NCI-H446 (cell line): Measurements from ENCODE around the gene SLC16A12.
"Not testable (repeated sequence)": the region's sequence is repeated elsewhere in the genome, so short reads cannot be mapped to it uniquely, and the experiment has no call there.

ENCODE experiments used
- DNase-seq, 2 experiments: peaks; one replicate each; lab custom pipeline; 2025; lab: John Stamatoyannopoulos, UW

SLC16A12 gene

DNA sequence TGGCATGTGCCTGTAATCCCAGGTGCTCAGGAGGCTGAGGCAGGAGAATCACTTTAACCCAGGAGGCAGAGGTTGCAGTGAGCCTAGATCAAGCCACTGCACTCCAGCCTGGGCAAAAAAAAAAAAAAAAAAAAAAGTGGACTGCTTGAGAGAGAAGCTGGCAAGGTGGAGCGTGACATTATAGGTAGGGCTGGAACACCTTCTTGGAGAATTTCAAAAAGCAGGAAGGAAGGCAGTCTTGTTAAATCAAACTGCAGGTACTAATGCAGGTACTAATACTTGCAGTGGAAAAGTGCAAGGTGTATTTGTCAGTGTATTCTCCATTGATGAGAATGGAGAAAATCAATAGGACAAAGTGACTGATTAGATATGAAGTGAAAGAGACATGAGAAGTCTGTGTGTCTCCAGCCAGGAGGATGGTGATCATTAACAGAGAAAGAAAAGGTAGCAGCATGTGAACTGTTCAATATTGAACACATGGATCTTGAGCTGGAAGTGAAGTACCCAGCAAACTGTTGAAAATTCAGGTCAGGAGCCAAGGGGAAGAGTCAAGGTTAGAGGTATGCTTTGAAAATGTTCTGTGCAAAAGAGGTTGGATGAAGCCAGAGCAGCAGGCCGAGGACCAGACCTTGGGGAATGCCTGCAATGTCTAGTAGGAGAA lies 12.6 kb upstream of the SLC16A12 start:
- no peak for DNase-seq

DNA sequence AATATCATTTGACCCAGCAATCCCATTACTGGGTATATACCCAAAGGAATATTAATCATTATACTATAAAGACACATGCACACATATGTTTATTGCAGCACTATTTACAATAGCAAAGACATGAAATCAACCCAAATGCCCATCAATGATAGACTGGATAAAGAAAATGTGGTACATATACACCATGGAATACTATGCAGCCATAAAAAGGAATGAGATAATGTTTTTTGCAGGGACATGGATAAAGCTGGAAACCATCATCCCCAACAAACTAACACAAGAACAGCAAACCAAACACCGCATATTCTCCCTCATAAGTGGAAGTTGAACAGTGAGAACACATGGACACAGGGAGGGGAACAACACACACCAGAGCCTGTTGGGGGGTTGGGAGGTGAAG lies 11.3 kb upstream of the SLC16A12 start:
- DNase-seq: not testable (repeated sequence)

DNA sequence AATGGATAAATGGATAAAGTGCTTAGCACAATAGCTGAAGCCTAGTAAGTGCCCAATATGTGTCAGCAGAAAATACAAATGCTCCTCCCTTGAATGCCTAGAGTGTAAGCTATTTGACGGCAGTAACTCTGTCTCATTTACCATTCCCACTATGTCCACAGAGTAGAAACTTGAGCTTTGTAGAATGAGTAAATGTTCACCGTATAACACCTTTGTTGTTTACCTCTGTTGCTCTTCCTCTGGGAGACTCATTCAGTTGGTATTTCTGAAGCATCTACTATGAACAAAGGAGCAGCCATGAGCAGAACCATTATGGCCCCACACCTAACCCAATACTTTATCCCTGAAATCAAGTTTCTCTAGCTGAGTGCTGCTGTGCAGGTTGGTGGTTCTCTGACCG lies 8.4 kb upstream of the SLC16A12 start:
- DNase-seq: no peak

GRCh38 chr10:89540420-89540949 lies 5.1 kb upstream of the SLC16A12 start:
- DNase-seq: no peak

GRCh38 chr10:89537364-89537763 lies 2.0 kb upstream of the SLC16A12 start:
- no peak for DNase-seq

- DNase-seq: no peak
Observed at GRCh38 chr10:89536013-89536354, 590 bp upstream of the SLC16A12 start.

- no peak for DNase-seq
Observed at GRCh38 chr10:89534826-89535166, 598 bp downstream of the SLC16A12 start.

DNA sequence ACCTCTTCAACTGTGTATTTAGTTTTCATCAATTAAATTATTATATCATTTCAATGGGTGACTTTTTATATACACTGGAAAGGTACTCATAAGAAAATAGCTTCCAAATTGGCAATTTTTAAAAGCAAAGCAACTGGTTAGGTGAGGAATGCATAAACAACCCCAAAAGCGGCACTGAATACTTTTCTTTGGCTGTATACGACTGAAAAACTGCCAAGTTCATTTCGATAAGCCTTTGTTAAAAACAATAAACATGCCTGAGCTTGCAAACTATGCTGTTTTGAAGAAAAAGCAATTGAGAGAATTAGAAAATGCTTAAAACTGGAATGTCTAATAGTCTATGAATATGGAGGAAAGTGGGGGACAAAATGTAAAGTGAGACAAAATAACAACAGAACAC lies 2.9 kb downstream of the SLC16A12 start:
- no peak for DNase-seq

DNA sequence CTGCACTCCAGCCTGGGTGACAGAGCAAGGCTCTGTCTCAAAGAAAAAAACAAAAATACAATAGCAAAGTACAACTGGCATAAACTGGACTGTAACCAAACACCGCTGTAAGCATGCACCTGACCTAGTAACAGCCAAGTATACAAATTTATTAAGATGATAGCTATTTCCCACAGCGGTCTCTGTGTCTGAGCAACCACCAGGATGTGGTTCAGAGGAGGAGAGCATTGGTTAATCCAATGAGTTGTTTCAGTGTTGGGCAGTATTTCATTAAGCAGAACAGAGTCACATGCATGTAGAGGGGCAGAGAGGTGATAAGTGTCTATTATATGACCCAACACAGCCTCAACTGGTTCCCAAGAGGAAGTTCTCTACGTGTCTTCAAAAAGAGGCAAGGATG lies 4.0 kb downstream of the SLC16A12 start:
- DNase-seq: no peak

GRCh38 chr10:89529711-89530110 lies 5.7 kb downstream of the SLC16A12 start:
- not testable (repeated sequence) for DNase-seq

DNA sequence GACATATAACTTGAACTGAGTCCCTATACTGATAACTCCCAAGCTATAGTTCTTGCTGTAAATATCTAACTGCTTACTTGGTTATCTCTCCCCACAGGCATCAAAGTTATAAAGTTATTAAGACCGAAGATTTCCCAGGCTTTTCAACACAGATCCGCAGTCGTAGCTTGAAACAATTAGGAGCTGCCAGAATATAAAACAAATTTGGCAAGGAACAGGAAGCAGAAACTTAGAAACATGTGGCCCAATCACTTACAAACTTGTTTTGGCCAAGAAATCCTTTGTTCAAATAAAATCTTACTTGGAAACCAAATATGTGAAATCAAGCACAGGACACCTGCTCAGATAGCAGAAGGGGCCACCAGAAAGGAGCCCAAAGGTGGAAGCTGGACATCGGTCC lies 9.0 kb downstream of the SLC16A12 start:
- DNase-seq: peak in 1 of 2 experiments; percentile 10

DNA sequence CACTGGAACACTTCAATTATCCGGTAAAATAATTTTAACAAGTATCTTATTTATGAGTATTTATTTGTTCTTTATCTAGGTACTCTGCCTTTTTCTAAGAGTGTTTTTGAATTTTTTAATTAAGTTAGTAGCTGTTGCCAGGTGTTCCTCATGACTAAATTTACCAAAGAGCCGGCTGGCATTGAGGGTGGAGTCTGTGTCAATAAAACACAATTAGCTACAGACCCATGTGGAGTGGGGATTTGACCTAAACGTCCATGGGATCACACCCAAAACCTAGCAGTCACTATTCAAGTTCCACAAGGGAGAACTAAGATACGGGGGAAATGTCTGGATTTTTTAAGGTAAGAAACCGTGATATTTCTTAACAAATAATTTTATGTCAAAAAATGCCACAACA lies 9.8 kb downstream of the SLC16A12 start:
- no peak for DNase-seq

DNA sequence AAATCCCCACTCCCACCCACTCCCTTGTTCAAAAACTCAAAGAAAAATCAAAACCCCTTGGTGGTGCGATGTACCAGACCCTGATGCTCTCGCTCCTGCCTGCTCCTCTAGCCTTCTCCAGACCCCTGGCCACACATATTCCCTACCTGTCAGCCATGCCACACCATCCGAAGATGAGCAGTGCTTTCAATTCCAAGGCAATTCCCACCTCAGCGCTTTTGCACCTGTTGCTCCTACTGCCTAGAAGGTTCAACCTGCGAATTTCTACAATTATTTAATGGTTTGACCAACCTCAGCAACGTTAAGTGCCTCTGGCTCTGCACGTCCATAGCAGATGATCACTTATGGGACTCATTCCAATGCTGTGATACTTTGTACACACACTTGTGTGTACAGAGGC lies 11.1 kb downstream of the SLC16A12 start:
- no peak for DNase-seq

GRCh38 chr10:89523274-89523673 lies 12.1 kb downstream of the SLC16A12 start:
- no peak for DNase-seq

DNA sequence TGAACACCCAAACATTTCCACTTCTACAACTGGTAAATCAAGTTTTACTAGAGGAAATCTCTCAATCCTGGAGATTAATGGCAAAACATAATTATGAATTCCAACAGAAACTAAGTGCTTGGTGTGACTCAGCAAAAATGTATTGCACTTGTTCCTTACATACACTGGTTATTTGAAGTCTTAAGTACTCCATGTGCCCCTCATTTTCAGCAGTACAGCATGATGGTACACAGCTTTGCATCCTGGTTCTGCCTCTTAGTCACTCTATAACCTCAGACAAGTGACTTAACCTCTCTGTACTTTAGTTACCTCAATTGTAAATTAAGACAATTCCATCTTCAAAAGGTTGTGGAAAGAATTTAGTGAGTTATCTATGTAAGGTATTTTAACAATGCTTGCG lies 12.9 kb downstream of the SLC16A12 start:
- no peak for DNase-seq

DNA sequence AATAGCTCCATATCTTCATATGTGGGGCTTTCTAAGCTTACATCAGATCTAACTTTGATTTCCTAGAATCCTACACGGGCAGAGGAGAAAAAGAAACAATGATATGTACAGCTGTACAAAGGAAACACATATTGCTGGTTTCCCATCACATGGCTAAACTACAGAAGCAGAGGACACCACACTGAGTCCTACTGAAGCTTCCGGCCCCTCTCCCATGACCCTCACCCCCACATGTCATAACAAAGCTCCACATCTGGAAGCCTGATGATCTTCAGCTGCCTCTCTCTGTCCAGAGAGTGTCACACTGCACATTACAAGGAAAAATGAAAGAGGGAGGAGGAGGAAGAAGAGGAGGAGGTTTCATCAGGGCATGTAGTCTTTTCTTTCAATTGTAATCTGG lies 14.0 kb downstream of the SLC16A12 start:
- DNase-seq: no peak

DNA sequence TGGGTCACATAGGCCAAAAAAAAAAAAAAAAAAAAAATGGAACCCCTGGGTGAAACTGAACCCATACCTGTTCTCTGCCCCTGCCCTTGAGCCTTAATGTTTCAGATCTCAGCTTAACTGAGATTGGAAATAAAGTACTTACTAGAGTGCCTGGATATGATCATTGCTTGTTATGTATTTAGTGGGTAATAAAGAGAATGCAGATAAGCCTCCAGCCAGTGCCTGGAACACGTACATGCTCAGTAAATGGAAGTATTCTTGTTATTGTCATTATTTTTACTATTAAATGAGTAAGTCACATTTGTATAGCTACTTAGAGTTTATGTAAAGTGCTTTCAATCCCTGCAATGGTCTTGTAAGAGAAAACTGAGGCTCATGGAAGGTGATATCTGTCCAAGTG lies 14.7 kb downstream of the SLC16A12 start:
- DNase-seq: no peak

GRCh38 chr10:89518876-89519842 lies 16.2 kb downstream of the SLC16A12 start:
- DNase-seq: no peak

DNA sequence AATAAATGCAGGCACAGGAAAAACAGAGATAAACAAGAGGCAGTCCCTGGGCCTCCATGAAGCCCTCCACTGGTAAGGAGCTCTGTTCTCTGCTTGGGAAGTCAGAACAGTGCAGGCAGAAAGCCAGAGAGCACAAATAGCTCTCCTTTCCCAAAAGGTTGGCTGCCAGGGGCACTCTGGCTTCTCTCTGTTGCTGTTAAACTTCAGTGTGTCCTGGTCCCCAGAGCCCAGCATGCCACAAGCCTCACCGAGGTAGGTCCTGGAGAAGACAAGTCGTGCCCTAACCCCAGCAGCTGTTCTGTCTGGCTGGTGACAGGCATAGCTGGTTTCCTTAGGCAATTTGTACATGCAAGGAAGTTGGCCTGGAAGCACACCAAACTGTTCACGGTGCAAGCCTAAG lies 17.3 kb downstream of the SLC16A12 start:
- no peak for DNase-seq

- no peak for DNase-seq
Observed at GRCh38 chr10:89516149-89516832, 19.1 kb downstream of the SLC16A12 start.

- no peak for DNase-seq
Observed at GRCh38 chr10:89515031-89515841, 20.2 kb downstream of the SLC16A12 start.

GRCh38 chr10:89513206-89513605 lies 22.2 kb downstream of the SLC16A12 start:
- no peak for DNase-seq
